Activated CD8-positive, alpha-beta memory T cell treated with anti-CD3 and anti-CD28 coated beads for 4 hours (primary cell): Measurements from ENCODE around the gene PCSK5.

Experiments used
- DNase-seq, 2 donors: peaks; one replicate each; pipeline ENCODE4 v3.0.0-alpha.2; 2020; ENCODE audit warnings: low read depth in 2 of 2

Gene PCSK5

GRCh38 chr9:76137931-76138330 lies 247.5 kb downstream of the PCSK5 start:
- DNase-seq: no peak

- no peak for DNase-seq
Observed at GRCh38 chr9:76138360-76138759, 247.9 kb downstream of the PCSK5 start.

- DNase-seq: no peak
Observed at GRCh38 chr9:76143834-76144233, 253.4 kb downstream of the PCSK5 start.

- no peak for DNase-seq
Observed at GRCh38 chr9:76150013-76150412, 259.5 kb downstream of the PCSK5 start.

- DNase-seq: no peak
Observed at GRCh38 chr9:76151267-76151666, 260.8 kb downstream of the PCSK5 start.

- DNase-seq: no peak
Observed at GRCh38 chr9:76153339-76153738, 262.9 kb downstream of the PCSK5 start.

GRCh38 chr9:76153902-76154629 lies 263.6 kb downstream of the PCSK5 start:
- no peak for DNase-seq

GRCh38 chr9:76155361-76155760 lies 264.9 kb downstream of the PCSK5 start:
- DNase-seq: no peak

- DNase-seq: no peak
Observed at GRCh38 chr9:76158713-76159112, 268.2 kb downstream of the PCSK5 start.

GRCh38 chr9:76159293-76159926 lies 268.9 kb downstream of the PCSK5 start:
- no peak for DNase-seq

GRCh38 chr9:76161106-76161505 lies 270.6 kb downstream of the PCSK5 start:
- DNase-seq: no peak

- DNase-seq: no peak
Observed at GRCh38 chr9:76161541-76161940, 271.1 kb downstream of the PCSK5 start.

- DNase-seq: no peak
Observed at GRCh38 chr9:76162086-76162730, 271.7 kb downstream of the PCSK5 start.

GRCh38 chr9:76162751-76163500 lies 272.5 kb downstream of the PCSK5 start:
- no peak for DNase-seq

GRCh38 chr9:76166526-76166925 lies 276.1 kb downstream of the PCSK5 start:
- no peak for DNase-seq

- DNase-seq: no peak
Observed at GRCh38 chr9:76176171-76176570, 285.7 kb downstream of the PCSK5 start.

- DNase-seq: no peak
Observed at GRCh38 chr9:76177931-76178330, 287.5 kb downstream of the PCSK5 start.

- no peak for DNase-seq
Observed at GRCh38 chr9:76180541-76180940, 290.1 kb downstream of the PCSK5 start.

- no peak for DNase-seq
Observed at GRCh38 chr9:76181020-76181641, 290.7 kb downstream of the PCSK5 start.

- no peak for DNase-seq
Observed at GRCh38 chr9:76181781-76182180, 291.3 kb downstream of the PCSK5 start.

- no peak for DNase-seq
Observed at GRCh38 chr9:76185432-76185831, 295.0 kb downstream of the PCSK5 start.

GRCh38 chr9:76188286-76188685 lies 297.8 kb downstream of the PCSK5 start:
- DNase-seq: no peak
